OCI-M1 (cell line): ENCODE data around the gene MAU2.
A peak's percentile ranks its signal among the peaks of the same experiment; 100 is the strongest.

Experiments used
- DNase-seq: peaks from one replicate; lab custom pipeline; 2025; lab: John Stamatoyannopoulos, UW

The MAU2 gene

DNA sequence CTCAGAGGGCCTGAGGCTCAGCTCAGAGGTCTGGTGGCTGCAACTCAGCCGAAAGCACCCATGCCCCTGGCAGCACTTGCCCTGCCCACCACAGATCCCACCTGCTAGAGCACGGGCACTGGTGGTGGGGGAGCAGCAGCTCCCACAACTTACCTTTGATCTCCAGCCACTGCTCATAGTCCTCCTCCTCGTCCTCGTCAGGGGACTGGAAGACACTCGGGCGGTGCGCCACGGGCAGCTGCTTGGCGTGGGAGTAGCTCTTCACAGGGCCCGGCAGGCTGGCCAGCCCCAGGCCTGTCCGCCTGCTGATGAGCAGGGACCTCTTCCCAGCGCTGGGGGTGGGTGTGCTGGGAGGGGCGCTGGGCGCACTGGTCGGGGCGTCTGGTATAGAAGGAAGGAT, 14.9 kb upstream of the MAU2 start:
- DNase-seq, result no peak

DNA sequence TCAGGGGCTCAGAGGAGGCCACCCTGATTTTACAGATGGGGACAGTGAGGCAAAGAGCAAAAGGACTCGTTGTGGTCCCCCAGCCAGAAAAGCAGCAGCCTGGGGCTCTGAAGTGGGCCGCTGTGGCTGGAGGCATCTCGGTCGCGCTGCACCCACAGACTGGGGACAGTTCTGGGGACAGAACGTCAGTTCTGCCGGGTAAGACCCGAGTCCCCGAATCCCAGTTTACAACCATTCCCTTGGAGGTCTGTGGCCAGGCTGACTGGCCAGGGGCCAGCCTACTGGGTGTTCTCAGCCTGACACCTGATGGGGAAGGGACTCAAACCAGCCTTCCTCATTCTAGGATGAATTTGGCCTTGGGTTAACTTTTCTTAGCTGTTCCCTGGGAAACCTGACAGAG, 14.4 kb upstream of the MAU2 start:
- DNase-seq, result no peak

DNA sequence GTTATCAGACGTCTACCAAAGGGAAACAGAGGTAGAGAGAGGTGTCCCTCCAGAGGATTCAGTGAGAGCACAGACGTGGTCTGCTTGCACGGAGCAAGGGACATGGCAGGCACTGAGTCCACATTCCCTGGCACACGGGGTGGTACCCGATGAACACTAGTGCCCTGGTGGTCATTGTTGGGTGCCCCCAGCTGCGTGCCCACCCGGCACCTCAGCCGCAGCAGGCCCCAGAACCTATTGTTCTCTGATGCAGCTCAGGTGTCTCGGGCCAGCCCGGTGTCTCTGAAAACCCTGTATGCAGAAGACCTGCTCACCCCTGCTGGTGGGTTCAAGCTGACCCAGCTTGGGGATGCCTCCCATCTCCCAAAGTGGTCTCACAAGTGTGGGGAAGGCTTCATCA, 12.3 kb upstream of the MAU2 start:
- no peak for DNase-seq

DNA sequence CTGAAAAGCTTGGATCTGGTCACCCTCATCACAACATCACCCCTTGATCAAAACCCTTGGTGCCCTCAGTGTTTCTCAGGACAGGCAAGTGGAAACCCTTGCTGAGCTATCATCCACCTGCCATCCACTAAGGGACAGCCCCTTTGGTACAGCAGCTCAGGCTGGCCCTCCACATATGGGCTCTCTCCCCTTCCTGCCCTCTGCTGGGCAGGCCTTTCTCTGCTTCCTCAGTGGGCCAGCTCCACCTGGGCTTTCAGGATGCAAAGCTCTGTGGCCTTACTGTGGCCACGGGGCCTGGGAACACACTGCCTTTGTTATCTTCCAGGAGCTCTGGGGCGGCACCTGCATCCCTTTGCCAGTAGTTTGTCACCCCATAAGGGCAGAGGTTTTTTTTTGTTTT, 5.2 kb upstream of the MAU2 start:
- no peak for DNase-seq

DNA sequence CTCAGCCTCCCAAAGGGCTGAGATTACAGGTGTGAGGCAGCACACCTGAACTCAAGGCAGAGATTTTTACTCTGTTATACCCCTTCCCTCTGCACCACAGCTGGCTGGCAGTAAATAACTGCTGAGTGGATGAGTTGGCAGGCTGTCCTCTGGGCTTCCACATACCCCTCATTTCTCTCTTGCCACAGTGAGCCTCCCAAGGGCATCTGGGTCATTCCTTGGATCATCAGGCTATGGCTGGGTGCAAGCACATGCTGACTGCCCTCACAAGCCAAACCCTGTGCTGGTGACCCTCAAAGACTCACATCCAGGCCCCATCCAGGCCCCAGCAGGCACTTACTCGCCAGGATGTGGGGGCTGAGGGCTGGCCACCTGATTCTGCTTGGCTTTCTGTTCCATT, 4.5 kb upstream of the MAU2 start:
- DNase-seq, result no peak

DNA sequence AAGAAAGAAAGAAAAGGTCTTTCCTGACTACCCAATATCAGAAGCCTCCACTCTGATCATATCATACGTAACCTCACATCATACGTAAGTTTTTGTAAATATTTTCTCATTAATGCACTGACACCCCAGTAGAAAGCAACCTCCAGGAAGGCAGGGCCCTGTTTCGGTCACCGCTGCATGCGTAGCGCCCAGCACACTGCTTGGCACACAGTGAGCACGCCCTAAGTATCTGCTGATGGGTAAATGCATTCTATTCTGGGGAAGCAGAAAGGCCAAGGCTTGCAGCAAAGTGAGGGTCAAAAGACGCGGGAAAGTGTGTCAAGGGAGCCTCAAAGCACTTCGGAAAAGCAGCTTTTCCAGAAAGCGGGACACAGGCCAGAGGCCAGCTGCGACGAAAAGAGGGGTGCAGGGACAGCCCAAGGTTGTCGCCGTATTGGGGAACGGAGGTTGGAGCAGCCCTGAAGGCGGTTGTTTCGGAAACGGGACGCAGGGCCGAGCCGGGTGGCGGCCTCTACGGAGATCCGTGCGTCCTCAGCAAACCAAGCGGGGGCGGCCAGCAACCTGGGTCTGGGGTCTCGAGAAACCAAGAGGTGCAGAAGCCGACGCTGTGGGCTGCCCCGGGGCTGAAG, 783 bp upstream of the MAU2 start:
- DNase-seq, result peak; percentile 30

DNA sequence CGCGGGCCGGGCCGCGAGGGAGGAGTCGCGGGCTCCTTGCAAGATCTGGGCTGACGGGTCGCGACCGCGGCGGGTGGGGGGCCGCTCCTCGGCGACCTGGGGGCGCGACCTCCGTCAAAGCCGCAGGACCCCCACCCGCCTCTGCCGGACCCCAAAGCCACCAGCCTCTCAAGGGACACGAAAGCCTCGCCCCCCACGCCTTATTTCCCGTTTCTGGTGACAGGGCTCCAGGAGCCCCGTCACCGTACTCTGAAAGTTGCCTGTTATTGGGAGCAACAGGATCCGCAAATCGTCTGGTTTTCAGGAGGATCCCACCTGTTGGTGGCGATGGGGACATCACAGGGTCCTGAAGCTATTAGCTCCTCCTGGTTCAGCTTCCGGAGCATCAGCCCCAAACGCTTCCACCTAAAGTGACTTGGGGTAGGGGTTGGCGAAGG, 530 bp downstream of the MAU2 start:
- DNase-seq, result peak; percentile 41

DNA sequence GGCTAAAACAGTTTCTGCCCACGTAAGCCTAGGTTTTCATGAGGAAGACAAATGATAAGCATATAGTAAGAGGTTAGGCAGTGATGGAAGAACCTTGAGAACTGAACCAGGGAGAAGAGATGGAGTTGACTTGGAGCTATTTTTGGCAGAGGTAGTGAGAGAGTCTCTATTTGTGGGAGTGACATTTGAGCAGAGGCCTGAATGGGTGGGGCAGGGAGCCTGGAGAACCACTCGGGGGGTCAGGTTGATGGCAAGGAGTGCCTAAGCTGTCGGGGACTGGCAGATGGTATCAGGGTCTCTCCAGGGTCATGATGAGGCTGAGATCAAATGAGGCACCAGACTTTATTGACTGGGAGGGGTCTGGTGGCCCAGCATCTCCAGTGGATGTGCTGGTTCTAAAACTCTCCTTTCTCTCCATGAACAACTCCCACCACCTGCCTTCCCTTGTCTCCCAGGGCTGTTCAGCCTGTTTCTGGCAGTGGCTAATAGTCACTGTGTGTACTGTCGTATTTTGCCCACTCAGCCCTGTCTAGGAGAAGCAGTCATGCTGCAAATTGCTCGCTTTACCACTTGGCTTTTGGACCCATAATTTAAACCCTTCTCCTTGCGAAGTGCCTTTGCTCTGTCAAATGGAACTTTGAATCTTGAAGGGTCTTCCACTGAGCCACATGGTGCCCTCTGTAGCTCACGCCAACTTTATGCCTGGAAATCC, 3.6 kb downstream of the MAU2 start:
- no peak for DNase-seq

DNA sequence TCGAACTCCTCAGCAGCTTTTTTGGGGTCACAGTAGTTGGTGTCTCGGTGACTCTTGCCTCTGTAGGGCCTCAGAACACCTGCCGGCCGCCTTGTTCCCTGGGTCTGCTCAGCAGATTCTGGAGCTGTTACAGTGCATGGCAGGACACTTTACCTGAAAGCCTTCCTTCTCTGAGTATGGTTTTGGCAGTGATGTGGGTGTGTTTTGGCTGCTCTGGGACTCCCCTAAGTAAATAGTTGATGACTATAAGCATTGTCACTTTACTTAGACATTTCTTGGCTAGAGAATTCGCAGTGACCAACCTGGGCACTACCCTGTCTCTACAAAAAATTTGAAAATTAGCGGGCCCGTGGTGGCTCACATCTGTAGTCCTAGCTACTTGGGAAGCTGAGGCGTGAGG, 7.0 kb downstream of the MAU2 start:
- DNase-seq, result no peak

DNA sequence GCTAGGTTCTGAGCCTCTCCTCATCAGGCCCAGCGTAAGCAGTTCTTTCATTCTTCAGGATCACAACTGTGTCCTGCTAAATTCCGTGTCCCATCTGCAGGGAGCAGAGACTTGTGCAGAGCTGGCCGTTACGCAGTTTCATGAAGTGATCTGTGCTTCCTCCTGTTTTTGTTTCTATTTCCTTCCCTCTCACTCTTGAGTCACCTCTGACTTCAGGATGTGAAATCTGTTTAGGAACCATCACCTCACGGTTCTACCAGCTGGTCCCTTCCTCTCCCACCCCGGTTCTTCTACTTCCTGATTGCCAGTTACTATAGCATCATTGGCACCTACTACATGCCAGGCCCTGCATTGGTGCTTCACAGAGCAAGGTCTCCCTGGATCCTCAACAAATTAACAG, 8.5 kb downstream of the MAU2 start:
- DNase-seq, result no peak

DNA sequence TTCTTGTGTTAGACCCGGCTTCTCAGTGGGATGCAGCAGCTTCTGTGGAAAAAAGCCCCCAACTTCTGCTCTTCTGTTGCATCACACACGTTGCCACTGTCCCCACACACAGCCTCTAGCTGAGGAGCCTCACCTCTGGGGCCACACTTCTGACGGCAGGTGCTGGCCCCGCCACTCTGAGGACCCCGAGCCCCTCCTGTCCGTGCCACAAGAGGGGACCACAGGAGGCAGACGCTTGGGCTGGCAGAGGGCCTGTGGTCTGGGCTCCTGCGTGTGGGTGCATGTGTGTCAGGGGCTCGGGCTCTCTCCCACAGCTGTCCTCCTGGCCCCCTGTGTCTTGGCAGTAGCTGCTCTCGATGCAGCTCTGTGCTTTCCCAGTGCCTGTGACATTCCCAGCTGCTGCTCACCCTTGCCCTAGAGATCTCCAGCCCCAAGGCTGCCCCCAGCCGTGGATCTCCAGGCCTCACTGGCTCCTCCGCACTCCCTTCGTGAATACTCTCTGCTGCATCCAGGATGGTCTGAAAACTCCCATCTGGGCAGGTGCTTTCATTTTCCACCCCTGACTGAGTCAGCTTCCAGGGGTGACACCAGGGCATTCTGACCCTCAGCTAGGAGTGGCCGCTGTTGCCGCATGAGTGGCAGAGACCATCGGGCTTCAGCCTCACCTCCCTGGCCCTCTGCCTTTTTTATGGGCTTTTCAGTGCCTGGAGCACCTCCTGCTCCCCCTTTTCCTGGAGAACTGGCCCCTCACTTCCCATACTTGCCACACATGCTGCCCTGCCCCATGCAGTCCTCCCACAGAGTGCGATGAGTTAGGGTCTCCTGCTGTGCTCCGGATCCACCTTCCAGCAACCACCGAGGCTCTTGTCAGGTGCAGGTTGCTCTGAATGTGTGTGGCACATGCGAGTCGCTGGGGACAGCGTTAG, 13.7 kb downstream of the MAU2 start:
- DNase-seq, result no peak

DNA sequence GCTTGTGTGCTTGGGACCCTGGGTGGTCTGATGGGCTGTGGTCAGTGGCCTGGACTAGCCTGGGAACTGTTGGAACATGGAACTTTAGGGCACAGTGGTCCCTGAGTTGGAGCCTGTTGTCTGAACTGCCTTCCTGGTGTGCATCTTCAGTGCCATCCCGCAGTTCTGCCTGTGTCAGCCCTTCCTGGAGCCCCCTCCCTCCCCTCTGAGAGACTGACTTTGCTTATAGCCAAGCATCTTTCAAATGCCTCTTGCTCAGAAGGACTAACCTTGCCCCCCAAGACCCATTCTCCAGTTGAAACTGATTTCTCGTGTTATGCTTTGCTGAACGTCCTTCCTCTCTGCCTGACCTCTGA, 14.3 kb downstream of the MAU2 start:
- DNase-seq, result no peak

DNA sequence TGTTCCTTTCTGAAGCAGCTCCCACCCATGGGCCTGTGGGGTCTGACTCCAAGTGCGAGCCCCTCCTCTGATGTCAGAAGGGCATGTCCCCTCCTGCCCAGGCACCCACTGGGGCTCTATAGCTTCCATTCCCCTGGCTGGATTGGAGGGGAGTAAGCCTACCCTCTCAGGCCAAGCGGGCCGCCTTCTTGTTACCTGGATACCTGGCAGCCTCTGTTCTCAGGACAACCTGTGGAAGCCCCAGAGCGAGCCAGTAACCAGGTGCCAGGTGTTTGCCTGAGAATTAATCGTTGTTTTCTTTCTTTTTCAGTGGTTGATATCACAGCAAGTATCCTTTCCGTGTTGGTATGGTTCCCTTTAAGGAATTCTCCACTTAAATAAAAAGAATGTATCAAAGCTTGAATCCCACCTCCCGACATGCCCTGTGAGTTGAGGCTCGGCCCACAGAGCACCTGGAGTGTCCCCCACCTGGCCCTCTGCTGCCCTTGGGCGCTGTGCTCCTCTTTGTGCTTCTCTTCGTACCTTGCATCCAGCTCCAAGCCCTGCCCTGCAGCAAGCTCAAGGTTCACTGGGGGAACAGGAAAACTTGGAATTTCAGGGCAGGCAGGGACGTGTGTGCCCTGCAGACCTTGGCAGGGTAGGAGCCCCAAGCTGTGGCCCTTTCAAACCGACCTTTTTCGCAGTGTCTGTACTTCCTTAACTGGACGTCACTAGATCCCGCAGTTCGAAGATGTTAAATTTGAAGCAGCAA, 15.0 kb downstream of the MAU2 start:
- DNase-seq, result no peak

DNA sequence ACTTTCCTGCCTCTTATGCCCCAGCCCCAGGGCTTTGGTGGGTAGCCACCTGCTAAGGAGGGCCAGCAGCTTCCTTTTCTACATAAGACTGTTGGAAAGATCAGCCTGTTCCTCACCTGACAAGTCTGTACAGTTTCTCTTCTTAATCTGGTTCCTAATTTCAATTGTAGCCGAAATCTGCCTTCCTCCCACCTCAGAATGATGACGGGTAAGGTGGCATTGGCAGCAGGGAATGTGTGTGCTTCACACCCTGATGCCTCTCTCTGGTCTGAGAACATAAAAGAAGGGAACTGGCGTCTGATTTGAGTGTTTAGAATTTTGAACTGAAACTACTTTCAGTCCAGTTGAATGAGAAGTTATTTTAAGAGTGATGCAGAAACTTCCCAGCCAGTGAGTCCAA, 16.0 kb downstream of the MAU2 start:
- DNase-seq, result no peak

DNA sequence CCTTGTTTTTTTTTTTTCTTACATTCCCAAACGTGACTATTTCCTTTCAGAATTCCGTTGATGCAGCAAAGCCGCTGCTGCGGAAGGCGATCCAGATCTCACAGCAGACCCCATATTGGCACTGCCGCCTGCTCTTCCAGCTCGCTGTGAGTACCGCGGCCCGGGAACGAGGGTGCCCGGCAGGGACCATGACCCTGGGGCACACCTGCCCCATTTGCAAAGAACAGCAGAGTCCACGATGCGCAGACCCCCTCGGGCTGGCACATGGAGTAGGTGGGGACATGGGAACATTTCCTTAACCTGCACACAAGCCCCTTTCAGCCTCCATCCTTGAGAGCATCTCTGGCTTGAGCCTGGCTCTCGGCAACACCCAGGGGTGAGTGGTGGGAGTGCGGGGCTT, 16.5 kb downstream of the MAU2 start:
- no peak for DNase-seq

DNA sequence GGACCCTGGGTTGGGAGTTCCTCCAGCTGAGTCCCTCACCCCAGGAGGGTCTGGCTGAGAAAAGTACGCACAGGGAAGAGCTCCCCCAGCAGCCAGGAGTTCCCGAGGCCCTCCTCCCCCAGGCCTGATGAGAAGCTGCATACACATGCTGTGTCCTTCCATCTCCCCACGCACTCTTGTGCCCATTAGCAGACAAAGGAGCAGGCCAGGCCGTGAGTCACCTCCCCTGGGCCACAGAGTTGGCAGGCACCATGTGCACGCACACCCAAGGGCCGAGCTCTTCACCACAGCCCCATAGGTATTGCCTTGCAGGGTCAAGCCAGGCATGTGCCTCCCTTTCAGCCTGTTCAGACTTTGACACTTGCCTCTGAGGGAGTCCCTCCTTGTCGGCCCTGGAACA, 17.5 kb downstream of the MAU2 start:
- DNase-seq, result no peak

DNA sequence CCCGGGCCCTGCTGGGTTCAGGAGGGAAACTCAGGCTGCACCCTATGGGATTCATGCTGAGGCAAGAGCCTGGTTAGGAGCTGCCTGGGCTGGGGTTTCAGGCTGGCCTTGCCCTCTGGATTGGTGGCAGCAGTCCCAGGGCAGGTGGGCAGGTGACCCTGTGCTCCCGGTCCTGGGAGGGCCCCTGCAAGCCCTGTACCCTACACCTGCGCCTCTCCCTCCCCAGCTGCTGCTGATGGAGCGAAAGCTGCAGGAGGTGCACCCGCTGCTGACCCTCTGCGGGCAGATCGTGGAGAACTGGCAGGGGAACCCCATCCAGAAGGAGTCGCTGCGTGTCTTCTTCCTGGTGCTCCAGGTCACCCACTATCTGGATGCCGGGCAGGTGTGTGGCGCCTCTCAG, 20.4 kb downstream of the MAU2 start:
- no peak for DNase-seq

DNA sequence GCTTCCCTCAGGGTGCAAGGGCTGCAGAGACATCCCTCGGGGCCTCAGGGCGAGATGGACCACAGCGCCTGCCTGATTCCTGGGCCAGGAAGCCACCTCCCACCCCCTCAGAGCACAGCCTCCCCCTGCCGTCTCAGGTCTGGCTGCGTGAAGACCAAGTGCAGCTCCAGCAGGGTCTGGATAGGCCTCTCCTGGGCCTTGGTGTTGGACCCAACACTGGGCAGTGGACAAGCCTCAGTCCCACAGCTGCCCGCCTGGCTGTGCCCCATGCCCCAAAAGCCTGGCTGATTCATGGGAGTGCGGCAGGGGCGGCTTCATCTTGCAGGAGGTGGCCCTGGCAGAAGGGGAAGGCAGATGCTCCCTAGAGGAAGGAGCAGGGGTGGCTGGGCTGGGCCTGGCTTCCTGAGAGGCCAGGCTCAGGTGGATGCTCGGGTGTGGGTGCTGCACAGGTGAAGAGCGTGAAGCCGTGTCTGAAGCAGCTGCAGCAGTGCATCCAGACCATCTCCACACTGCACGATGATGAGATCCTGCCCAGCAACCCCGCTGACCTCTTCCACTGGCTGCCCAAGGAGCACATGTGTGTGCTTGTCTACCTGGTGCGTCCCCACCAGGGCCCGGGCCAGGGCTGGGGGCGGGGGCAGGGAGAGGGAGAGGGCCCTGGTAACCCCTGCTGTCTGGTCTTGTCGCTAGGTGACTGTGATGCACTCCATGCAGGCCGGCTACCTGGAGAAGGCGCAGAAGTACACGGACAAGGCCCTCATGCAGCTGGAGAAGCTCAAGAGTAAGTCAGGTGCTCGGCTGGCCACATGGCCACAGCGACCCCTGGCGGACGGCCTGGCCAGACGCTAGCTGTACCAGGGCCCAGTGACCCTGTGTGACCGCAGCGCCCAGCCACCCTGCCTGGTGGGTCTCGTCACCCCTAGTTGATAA, 21.7 kb downstream of the MAU2 start:
- DNase-seq, result peak; percentile 68

DNA sequence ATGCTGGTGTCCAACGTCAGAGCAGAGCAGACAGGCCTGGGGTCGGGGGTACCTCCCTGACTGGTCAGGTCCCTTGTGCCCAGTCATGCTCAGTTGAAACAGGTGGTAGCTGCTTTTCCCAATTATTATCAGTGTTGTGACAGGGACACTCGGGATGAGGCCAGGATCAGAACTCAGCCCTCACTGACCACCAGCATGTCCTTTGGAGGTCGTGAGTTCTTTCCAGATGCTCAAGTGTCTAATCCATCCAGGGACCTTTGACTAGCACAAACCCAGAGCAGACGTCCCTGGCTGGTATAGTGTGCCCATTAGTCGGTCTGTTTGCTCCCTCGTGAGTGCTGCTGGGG, 22.4 kb downstream of the MAU2 start:
- no peak for DNase-seq

DNA sequence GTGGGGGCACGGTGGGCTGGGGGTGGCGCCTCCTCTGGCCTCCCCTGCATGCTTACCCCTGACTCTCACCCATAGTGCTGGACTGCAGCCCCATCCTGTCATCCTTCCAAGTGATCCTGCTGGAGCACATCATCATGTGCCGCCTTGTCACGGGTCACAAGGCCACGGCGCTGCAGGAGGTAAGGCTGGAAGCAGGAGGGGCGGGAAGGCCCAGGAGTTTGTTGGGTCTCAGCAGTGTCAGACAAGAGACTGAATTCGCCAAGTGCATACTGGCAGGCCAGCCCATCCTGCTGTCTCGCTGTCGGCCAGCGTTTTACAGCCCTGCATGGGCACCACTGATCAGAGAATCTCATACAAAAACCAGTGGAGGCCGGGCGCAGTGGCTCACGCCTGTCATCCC, 23.1 kb downstream of the MAU2 start:
- no peak for DNase-seq

DNA sequence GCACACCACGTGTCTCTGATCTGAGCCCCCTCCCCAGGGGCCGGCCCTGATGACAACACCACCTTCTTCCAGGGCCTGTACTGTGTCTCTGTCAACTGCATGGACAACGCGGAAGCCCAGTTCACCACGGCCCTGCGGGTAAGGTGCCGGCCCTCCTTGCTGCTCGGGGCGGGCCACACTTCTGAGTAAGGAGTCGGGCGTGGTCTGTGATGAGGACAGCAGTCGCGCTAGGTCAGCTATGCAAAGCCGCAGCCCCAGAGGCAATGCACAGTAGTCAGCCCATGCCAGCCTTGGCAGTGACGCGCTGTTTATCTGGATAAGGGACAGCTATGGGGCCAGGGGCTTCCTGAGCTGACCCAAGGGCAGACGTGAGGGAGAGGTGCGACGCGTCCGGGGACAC, 24.6 kb downstream of the MAU2 start:
- no peak for DNase-seq
